A204.1 (cell line): ENCODE measurements around the gene CNDP1.
"Not testable (repeated sequence)": the region's sequence is repeated elsewhere in the genome, so short reads cannot be mapped to it uniquely, and the experiment has no call there.

Experiments used
- FAIRE-seq: peaks from 2 replicates; lab custom pipeline; 2012; peaks lifted over from hg19 to GRCh38; lab: Jason Lieb, UNC

CNDP1 gene

DNA sequence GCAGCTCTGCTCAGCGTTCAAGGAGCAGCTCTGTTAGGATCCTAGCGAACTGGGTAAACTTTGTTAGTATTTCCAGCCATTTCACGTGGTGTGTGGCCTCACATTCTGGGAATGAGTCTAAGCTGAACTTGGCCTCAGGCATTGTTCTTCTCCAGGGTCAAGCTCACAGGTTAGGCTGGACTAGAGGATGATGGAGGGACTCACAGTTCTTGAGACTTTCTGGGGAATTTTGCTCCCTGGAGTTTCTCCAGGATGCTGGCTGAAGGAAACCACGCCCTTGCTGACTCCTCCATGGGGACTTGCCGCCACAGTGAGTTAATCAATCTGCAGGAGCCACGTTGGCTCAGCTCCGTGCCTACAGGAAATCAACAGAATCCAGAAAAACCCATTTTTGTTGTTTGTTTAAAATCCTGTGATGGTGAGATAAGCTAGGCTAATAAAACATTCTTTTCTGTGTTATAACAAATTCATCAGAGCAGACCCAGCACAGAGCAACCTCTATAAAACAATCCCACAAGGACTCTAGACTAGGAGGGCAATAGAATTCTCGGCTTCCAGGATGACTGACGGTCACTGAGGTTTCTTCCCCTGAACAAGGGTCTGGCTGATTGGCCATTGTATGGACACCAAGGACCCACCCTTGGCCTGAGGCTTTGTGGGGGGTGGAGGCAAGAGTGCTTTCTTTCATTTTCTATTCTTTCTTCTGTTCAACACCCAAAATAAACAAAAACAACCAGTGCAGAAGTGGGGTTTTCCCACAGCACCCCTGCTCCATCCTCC is 12.6 kb downstream of the CNDP1 start:
- no peak for FAIRE-seq

GRCh38 chr18:74547860-74548259 is 13.6 kb downstream of the CNDP1 start:
- FAIRE-seq: no peak

GRCh38 chr18:74549591-74550104 is 15.3 kb downstream of the CNDP1 start:
- no peak for FAIRE-seq

DNA sequence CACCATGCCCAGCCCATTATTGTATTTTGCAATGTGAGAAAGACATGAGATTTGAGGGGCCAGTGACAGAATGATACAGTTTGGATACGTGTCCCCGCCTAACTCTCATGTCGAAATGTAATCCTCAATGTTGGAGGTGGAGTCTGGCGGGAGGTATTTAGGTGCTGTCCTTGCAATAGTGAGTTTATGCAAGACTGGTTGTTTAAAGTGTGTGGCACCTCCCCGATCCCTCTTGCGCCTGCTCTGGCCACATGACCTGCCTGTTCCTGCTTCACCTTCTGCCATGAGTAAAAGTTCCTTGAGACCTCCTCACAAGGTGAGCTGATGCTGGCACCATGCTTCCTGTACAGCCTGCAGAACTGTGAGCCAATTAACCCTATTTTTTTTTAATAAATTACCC is 16.6 kb downstream of the CNDP1 start:
- FAIRE-seq: no peak

DNA sequence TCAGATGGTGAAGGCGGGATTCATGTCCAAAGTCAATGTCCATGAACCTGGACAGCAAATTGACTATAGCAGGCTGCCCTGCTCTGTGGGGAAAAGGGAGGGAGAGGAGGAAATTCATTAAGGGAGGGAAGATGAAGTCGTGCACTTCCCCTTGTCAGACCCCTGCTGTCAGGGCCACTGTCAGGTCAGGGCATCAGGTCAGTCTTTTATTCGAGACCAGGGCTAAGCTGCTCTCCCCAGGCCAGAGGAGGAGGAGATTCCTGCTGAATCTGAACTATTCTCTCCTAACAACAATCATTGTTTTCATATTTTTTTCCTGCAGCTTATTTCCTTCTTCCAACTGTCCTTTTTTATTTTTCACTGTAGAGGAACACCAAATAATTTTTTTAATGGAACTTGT is 17.2 kb downstream of the CNDP1 start:
- FAIRE-seq: no peak

DNA sequence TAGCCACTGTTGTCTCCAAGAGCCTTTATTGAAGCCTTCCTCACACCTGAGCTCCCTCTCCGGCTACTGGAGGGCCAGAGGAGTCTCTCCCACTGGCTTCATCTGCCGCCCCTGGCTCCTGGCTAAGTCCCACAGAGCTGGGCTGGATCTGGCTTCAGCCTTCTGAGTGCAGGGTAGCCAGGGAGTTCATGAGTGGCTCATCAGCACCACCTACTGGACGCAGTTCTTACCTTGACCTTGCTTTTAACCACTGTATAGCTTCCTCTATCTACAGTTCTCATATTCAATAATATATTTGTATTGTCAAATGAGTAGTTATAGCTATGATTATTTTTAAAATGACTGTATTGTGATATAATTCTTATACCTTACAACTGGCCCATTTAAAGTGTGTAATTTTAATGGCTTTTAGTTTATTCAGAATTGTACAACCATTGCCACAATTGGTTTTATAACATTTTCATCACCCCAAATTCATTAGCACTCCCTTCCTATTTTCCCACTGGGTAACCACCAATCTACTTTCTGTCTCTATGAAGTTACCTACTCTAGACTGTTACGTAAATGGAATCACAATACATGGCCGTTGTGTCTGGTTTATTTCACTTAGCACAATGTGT is 17.7 kb downstream of the CNDP1 start:
- peak; percentile 95 for FAIRE-seq

DNA sequence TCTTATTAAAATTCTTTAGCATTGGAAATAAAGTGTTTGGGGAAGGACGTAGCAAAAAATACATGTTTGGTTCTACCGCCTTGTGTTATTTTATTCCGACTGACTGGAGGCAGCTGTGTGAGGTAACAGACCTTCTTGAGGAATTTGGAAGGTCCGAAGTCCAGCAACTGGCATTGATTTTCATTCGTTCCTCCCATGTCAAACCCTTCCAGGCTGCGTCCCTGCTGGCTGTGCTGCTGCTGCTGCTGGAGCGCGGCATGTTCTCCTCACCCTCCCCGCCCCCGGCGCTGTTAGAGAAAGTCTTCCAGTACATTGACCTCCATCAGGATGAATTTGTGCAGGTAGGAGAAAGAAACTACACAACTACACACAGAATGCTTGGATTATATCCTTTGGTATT is 21.8 kb downstream of the CNDP1 start:
- no peak for FAIRE-seq

DNA sequence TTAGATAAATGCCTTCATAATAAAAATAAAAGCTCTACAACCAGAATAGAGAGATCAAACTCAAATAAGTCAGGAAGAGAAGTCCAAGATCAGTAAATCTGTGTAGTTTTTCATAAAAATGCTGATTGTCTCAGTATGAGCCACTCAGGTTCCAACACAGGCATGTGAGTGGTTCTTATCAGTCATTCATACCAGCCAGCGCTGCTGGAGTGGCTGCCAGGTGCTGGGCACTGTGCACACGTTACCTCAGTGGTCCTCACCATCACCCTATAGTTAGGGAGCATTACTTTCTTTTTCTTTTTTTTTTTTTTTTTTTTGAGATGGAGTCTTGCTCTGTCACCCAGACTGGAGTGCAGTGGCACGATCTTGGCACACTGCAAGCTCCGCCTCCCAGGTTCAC is 23.8 kb downstream of the CNDP1 start:
- no peak for FAIRE-seq

DNA sequence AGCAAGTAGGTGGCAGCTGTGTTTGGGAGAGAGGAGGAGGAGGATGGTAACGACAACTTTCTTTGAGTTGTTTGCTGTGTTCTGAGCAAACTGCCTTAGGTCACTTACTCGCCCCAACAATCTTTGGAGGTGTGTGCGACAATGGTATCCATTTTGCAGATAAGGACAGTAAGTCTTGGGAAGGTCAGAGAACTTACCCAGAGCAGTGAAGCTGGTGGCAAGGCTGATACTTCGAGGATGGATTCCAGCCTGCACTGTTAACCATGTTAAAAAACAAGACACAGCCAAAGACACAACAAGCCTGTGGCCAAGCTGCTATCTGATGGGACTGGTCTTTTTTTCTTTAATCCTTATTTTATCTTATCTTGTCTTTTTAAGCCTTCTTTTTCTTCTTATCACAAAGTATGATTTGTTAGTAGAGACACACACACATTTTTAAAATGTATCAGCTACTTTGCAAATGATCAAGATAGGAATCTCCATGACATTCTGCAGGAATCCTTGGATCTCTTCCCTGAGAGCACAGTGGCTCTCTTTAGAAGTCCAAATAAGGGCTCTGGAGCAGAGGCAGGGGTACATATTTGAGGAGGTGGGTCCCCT is 27.9 kb downstream of the CNDP1 start:
- FAIRE-seq: no peak

DNA sequence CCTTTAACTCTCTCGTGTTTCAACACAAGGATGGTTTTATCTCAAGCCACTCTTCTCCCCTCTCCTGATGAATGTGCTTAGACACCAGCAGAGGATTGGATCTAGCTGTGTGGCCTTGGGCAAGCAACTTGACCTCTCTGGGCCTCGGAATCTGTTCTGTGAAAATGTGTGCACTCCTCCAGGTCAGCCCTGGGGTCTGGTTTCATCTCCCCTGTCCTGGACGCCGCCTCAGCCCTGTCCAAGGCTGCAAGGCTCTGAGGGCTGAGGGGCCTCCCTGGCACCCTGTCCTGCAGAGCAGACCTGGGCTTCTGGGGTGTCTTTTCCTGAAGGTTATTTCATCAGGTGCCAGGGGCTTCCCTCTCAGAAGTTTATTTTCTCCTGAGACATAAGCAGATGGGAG is 28.5 kb downstream of the CNDP1 start:
- no peak for FAIRE-seq

DNA sequence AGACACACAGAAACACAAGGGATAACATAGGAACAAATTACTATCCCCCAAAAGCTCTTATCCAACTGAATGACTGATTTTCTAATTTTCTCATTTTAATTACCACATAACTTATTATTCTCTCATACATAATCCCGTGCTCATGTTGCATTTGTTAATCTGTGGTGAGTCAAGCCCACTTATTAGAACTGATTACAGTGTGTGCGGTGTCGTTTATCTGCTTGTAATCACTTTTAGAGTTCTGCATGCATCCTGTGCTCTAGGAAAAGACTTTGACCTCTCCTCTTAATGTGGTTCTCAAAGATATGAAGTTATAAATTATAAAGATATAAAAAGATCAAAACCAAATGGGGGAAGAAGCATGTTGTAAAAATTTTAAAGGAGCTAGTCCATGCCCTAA is 29.7 kb downstream of the CNDP1 start:
- FAIRE-seq: no peak

GRCh38 chr18:74565164-74565563 is 30.9 kb downstream of the CNDP1 start:
- not testable (repeated sequence) for FAIRE-seq

DNA sequence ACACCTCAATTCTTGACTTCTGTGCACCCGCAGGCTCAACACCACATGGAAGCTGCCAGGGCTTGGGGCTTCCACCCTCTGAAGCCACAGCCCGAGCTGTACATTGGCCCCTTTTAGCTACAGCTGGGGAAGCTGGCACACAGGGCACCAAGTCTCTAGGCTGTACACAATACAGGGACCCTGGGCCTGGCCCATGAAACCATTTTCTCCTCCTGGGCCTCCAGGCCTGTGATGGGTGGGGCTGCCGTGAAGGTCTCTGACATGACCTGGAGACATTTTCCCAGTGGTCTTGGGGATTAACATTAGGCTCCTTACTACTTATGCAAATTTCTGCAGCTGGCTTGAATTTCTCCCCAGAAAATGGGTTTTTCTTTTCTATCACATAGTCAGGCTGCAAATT is 31.7 kb downstream of the CNDP1 start:
- FAIRE-seq: not testable (repeated sequence)

- no peak for FAIRE-seq
Observed at GRCh38 chr18:74567822-74568221, 33.5 kb downstream of the CNDP1 start.

- no peak for FAIRE-seq
Observed at GRCh38 chr18:74569401-74569800, 35.1 kb downstream of the CNDP1 start.

DNA sequence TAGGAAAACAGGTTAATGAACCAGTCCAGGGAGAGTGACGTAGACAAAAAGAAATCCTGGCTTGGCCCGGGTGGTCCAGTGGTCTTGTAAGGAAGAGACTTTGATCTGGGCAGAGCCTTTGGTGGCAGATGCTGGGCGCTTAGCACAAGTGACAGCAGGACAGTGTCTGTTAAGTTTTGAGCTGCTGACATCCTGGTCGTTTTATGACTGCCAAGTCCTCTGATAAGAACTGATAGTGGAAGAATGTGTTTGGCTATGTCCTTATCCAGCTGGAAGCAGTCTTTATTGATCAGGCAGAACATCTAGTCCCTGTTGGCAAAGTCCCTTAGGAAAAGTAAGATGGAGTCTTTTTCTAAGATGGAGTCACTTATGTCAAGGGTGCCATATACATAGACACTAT is 36.0 kb downstream of the CNDP1 start:
- no peak for FAIRE-seq

DNA sequence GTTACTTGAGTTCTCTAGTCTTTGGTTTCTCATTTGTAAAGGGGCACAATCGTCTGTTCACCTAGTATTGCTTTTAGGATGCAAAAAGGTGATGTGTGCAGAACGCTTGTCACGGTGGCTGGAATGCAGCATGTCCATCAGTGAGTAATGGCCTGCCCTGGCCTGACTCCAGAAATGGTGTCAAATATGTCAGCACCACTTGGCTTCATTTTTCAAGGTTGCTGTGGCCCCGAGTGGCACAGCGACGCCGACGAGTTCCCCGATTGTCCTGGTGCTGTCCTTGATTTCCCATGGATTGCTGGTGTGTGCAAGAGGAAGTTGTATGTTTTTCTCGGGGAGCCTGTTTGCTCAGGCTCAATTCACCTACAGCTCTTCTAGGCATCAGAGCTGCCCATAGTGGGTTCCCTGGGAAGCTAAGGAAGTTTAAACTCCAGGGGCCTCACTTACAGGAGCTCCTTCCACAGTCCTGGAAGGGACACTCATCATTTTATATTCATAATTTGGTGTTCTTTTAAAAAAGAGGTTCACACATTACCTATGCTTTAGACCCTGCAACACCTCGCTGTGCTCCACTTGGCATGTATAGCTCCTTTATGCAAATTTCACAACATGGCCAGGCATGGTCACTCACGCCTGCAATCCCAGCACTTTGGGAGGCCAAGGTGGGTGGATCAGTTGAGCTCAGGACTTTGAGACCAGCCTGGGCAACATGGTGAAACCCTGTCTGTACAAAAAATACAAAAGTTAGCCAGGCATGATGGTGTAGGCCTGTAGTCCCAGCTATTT is 37.8 kb downstream of the CNDP1 start:
- FAIRE-seq: no peak

- no peak for FAIRE-seq
Observed at GRCh38 chr18:74573053-74573452, 38.8 kb downstream of the CNDP1 start.

DNA sequence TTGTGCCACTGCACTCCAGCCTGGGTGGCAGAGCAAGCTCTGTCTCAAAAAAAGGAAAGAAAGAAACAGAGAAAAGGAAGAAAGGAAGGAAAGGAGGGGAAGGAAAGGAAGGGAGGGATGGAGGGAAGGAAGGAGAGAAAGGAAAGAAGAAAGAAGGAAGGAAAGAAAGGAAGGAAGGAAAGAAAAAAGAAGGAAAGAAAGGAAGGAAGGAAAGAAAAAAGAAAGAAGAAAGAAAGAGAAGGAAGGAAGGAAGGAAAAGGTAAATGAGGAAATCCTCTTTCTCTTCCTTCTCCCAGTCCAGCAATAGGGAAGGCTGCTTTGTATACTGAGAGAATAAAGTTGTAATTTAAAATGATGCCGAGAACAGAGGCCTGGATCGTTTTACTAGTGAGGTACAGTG is 40.6 kb downstream of the CNDP1 start:
- no peak for FAIRE-seq

DNA sequence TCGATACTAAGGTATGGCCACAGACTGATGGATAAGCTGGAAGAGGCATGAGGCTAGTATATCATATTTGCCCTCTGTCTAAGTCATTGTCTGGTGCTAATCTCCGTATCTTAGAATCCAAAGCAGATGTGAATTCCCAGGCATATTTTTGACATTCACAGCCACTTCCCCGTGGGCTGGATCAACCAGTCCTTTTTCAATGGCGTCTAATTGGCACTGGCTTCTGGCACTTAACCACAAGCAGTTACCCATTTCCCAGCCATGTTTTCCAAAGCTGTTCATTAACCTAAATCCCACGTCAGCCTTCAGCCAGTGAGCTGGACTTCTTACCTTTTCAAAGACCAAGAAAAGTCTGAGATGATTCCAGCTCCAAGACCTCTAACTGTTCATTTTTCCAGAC is 42.7 kb downstream of the CNDP1 start:
- no peak for FAIRE-seq

DNA sequence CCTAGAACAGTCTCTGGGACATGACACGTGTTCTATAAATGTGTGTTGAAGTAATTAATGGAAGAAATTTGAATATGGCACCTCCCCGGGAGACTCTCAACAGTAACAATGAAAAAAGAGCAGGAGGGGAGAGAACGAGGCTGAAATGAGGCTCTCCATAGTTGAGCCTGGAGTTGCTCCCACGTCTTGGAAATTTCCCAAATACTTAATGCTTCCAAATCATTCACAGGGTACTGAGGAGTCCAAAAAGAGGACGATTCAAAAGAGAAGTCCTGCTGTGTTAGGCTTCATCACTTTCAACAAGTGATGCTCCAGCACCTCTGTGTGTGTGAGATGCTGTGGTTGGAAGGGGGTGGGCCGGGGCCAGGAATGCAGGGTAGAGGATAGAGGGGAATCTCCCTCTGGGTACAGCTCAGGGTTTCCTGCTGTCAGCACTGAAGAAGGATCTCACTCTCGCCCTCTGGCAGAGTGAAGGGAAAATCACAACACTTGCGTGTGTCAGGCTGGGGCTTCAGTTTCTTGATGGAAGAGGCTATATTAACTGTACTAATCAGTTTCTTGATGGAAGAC is 45.3 kb downstream of the CNDP1 start:
- FAIRE-seq: no peak

GRCh38 chr18:74582642-74583041 is 48.3 kb downstream of the CNDP1 start:
- no peak for FAIRE-seq
